Esophagus squamous epithelium (tissue), 5 donors: ENCODE data around the gene NXPE4. TPM values are rescaled to one million over a fixed set of nuclear protein-coding genes. Genes with fewer than 3 reads are reported as not detected.
"Not testable (repeated sequence)": the region's sequence is repeated elsewhere in the genome, so short reads cannot be mapped to it uniquely, and the experiment has no call there.

ENCODE experiments used
- DNase-seq: peaks from one replicate; lab custom pipeline; 2025; lab: John Stamatoyannopoulos, UW
- H3K27ac ChIP-seq, 4 donors: fragments of 200-600 bp; sonication (generic); one replicate each; pipeline ENCODE4 v1.5.1; 2016 to 2019; ENCODE audit warnings: mild to moderate bottlenecking in 1 of 4
- H3K27me3 ChIP-seq, 4 donors: fragments of 200-600 bp; sonication (generic); 1 replicate in 3 of 4; 2 replicates in 1 of 4; pipeline versions ENCODE4 v1.5.1 to v1.6.0; 2017 to 2021; ENCODE audit warnings: antibody characterized with exemption in 1 of 4
- H3K36me3 ChIP-seq, 3 donors: fragments of 200-600 bp; sonication (generic); one replicate each; pipeline ENCODE4 v1.5.1; 2016 to 2019
- H3K4me1 ChIP-seq, 3 donors: fragments of 200-600 bp; sonication (generic); one replicate each; pipeline ENCODE4 v1.5.1; 2017 to 2019
- H3K4me3 ChIP-seq, 4 donors: fragments of 200-600 bp; sonication (generic); 1 replicate in 3 of 4; 2 replicates in 1 of 4; pipeline ENCODE4 v1.5.1; 2016 to 2019; ENCODE audit warnings: mild to moderate bottlenecking in 2 of 4, moderate library complexity in 1 of 4
- H3K9me3 ChIP-seq, 3 donors: fragments of 200-600 bp; sonication (generic); one replicate each; pipeline ENCODE4 v1.5.1; 2016 to 2019
- CTCF ChIP-seq, 6 experiments: fragments of 450-650 bp in 4 of 6; fragments of 200-600 bp in 2 of 6; sonication (generic) in 2 of 6; IDR thresholded peaks; one replicate each; pipeline ENCODE4 v1.5.1; 2016 to 2019; ENCODE audit warnings: antibody characterized with exemption in 6 of 6, mild to moderate bottlenecking in 4 of 6, moderate library complexity in 4 of 6
- POLR2A ChIP-seq, 4 donors: fragments of 450-650 bp; IDR thresholded peaks; one replicate each; pipeline ENCODE4 v1.6.1; 2017; ENCODE audit warnings: antibody characterized with exemption in 4 of 4, mild to moderate bottlenecking in 4 of 4, moderate library complexity in 3 of 4
- WGBS, 2 donors: methylation state at CpG; one replicate each; pipeline ENCODE4 v1.1.5; 2018; 5-methylcytosine and 5-hydroxymethylcytosine counted together
- intact Hi-C: fragments of 100-400 bp; cut with DNase I; formaldehyde crosslinking; loops from one replicate; pipeline ENCODE4 v1.15.0; 2022
- total RNA-seq, 4 donors: library from RNA; depleted of rRNA; stranded (reverse); fragments of >200 nt; gene quantifications; one replicate each; pipeline ENCODE4 v1.1.0, GENCODE V29; 2016
- donor health status: DM: yes; HTN: yes; CAD: no.

Gene NXPE4
- total RNA-seq, 4 donors from 2014 or later = 0.15 TPM; not detected in 3

GRCh38 chr11:114604179-114604813 lies 8.7 kb upstream of the NXPE4 start:
- H3K36me3 ChIP-seq = no peaks in the 10 kb centered on the region
- no peak overlapping the region for H3K27ac ChIP-seq
- intact Hi-C loops = no loop called here
- 71 to 74% methylated on average over 13 of the region's 13 CpGs for WGBS, 2 donors
- H3K9me3 ChIP-seq = peaks cover 0 to 8% (median 0%) of the 10 kb centered on the region in 3 donors
- DNase-seq = no peak
- TF ChIP-seq CTCF (IDR thresholded peaks at IDR 0.05) (no peak), POLR2A (IDR thresholded peaks at IDR 0.05) (no peak)
- no peak overlapping the region for H3K4me3 ChIP-seq
- no peaks in the 10 kb centered on the region for H3K4me1 ChIP-seq
- H3K27me3 ChIP-seq = no peaks in the 10 kb centered on the region

- H3K27me3 ChIP-seq, H3K4me3 ChIP-seq, H3K36me3 ChIP-seq, H3K4me1 ChIP-seq, intact Hi-C loops, H3K27ac ChIP-seq, DNase-seq, H3K9me3 ChIP-seq: not testable (repeated sequence)
- WGBS, 2 donors = 70 to 75% methylated on average over 7 of the region's 7 CpGs
Measured at GRCh38 chr11:114603151-114603550, 7.6 kb upstream of the NXPE4 start.

- TF ChIP-seq CTCF (IDR thresholded peaks at IDR 0.05) (no peak), POLR2A (IDR thresholded peaks at IDR 0.05) (no peak)
- Histone ChIP-seq H3K36me3 (no peaks in the 10 kb centered on the region), H3K4me3 (no peak overlapping the region), H3K9me3 (no peaks in the 10 kb centered on the region), H3K27ac (no peak overlapping the region), H3K4me1 (no peaks in the 10 kb centered on the region), H3K27me3 (no peaks in the 10 kb centered on the region)
- intact Hi-C loops = no loop called here
- no peak for DNase-seq
- 43 to 78% methylated on average over 1 of the region's 1 CpG for WGBS, 2 donors
Measured at GRCh38 chr11:114598461-114598860, 2.9 kb upstream of the NXPE4 start.

DNA sequence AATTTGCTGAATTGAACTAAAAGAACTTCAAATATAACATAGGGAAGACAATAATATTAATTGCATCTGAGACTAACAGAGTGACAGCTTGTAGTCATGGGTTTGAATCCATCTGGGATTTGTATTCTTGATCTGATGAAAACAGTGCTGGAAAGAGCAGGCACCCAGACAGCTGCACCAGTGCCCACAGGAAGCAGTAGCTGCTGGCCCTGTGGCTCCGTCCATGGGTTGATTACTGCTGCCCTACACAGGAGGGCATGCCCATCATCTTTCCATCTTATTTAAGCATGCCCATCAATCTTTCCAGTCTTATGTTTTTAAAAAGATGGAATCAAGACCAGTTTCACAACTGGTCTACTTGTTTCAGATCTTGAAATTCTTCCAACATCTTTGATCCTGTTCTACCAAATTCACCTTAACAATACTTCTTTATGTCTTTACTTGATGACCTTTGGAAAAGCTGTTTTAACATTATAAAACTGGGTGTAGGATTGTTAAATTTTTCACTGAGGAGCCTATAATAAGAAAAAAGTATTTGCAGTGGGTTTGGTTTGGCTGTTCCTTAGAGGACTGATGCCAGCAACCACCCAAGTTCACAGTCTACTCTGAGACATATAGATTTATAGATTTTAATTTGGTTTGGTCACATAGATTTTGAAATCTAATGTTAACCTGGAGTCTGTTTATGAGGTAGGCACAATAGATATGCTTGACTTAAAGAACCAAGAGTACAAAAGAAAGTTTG lies 761 bp upstream of the NXPE4 start:
- Histone ChIP-seq H3K4me3 (no peak overlapping the region), H3K36me3 (no peaks in the 10 kb centered on the region), H3K4me1 (no peaks in the 10 kb centered on the region), H3K27me3 (no peaks in the 10 kb centered on the region), H3K9me3 (no peaks in the 10 kb centered on the region), H3K27ac (no peak overlapping the region)
- 14 to 42% methylated on average over 1 of the region's 1 CpG for WGBS, 2 donors
- DNase-seq = no peak
- intact Hi-C loops = no loop called here
- TF ChIP-seq POLR2A (IDR thresholded peaks at IDR 0.05) = no peak
- no peak for TF ChIP-seq CTCF (IDR thresholded peaks at IDR 0.05)

DNA sequence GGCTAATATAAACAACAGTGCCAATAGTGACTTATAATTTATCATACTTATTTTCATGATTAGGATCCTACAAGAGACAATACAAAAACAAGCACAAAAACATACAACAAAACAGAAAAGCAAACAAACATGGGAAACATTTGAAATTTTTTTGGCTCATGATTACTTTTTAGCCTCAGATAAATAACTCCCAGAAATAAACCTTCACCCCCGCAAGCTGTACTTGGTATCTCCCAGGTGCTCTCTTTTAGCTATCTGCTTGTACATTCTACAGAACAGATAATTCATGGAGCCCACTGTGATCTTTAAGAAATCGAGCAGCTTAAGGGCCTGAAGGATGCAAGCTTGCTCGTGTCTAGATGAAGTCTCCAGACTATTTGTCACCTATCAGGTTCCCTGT lies 883 bp downstream of the NXPE4 start:
- H3K27me3 ChIP-seq = no peaks in the 10 kb centered on the region
- H3K36me3 ChIP-seq = no peaks in the 10 kb centered on the region
- no peak for DNase-seq
- no peaks in the 10 kb centered on the region for H3K9me3 ChIP-seq
- no peak overlapping the region for H3K27ac ChIP-seq
- intact Hi-C loops = no loop called here
- H3K4me1 ChIP-seq = no peaks in the 10 kb centered on the region
- H3K4me3 ChIP-seq = no peak overlapping the region
- 59 to 71% methylated on average over 3 of the region's 3 CpGs for WGBS, 2 donors
- no peak for TF ChIP-seq POLR2A (IDR thresholded peaks at IDR 0.05)
- no peak for TF ChIP-seq CTCF (IDR thresholded peaks at IDR 0.05)
